ENCODE measurements around the gene LHX2.

- TF ChIP-seq, protein P1, sequence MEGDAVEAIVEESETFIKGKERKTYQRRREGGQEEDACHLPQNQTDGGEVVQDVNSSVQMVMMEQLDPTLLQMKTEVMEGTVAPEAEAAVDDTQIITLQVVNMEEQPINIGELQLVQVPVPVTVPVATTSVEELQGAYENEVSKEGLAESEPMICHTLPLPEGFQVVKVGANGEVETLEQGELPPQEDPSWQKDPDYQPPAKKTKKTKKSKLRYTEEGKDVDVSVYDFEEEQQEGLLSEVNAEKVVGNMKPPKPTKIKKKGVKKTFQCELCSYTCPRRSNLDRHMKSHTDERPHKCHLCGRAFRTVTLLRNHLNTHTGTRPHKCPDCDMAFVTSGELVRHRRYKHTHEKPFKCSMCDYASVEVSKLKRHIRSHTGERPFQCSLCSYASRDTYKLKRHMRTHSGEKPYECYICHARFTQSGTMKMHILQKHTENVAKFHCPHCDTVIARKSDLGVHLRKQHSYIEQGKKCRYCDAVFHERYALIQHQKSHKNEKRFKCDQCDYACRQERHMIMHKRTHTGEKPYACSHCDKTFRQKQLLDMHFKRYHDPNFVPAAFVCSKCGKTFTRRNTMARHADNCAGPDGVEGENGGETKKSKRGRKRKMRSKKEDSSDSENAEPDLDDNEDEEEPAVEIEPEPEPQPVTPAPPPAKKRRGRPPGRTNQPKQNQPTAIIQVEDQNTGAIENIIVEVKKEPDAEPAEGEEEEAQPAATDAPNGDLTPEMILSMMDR (conservative IDR thresholded peaks at IDR 0.05; ENCODE audit: low read length): no peak
- TF ChIP-seq EZH2phosphoT487 (IDR thresholded peaks at IDR 0.05; ENCODE audit: borderline replicate concordance, low read depth, low read length): no peak
Observed at GRCh38 chr9:124008694-124009530, 2.7 kb upstream of the LHX2 start.
